NOMO-1 treated with dmso at 0.1 percent for 144 hours (cell line): ENCODE measurements around the gene TPTE2.
"Not testable (repeated sequence)": the region's sequence is repeated elsewhere in the genome, so short reads cannot be mapped to it uniquely, and the experiment has no call there.

Source experiments
- DNase-seq: peaks from one replicate; lab custom pipeline; 2025; ENCODE audit not compliant: unreplicated experiment; lab: John Stamatoyannopoulos, UW

TPTE2 gene

DNA sequence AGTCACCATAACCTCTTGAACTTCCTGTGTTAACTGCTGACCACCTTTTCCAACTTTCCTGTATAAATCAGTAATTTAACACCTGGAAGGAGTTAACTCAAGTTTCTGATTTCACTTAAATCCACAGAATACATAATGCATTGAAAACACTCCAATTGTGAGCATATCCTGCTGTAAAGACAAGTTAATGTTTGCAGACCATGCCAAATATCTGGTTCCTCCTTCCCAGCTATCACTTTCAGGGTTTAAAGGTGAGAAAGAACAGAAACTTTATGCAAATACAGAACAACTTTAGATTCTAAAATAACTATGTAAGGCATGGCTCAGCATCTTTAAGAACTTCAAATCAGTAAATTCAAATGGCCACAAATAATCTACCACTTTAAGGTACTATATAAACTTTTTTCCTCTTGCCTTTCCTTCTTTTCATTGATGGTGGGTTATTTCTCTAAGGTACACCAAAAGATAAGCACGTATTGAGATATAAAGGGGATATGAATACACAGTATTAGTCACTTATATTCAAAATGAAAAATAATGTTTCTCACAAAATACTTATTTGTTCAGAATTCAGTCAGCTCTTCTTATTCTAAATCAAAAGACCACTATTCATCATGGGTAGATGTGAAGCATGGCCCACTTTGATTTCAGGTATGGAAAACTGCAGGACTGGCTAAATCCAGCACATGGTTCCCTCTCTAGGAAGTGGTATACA lies 6.6 kb upstream of the TPTE2 start:
- no peak for DNase-seq

DNA sequence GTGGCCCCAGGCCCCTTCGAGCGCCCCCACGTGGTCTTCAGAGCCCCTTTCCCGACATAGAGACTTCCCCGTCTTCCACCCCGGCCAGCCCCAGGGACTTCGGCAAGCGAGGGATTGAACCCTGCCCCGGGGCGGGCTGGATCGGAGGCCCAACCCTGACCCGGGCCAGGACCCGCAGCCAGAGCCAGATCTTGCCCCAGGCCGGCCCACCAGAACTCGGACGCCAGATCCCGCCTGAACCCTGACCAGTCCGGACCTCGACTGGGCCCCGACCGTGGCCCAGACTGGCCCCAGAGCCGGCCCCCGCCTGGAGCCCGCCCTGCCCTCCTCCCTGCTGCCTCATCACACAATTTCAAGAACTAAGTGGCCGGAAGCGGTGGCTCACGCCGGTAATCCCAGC lies 253 bp upstream of the TPTE2 start:
- no peak for DNase-seq

DNA sequence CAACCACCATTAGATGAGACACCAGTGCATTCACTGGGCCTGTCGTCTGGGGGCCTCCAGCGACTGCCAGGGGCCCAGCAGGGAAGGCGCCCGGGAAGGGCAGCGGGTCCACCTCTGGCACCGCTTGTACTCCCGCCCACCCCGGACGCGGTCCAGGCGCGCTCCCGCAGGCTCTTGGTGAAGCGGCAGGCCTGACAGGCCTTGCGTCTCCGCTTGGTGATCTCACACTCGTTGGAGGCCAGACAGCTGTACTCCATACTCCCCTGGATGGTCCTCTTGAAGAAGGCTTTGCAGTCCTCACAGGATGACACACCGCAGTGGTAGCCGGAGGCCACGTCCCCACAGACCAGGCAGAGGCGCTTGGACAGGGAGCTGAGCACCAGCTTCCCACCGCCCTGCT lies 660 bp downstream of the TPTE2 start:
- not testable (repeated sequence) for DNase-seq

GRCh38 chr13:19559739-19560138 lies 1.6 kb downstream of the TPTE2 start:
- not testable (repeated sequence) for DNase-seq

GRCh38 chr13:19557287-19557686 lies 4.0 kb downstream of the TPTE2 start:
- DNase-seq: not testable (repeated sequence)

DNA sequence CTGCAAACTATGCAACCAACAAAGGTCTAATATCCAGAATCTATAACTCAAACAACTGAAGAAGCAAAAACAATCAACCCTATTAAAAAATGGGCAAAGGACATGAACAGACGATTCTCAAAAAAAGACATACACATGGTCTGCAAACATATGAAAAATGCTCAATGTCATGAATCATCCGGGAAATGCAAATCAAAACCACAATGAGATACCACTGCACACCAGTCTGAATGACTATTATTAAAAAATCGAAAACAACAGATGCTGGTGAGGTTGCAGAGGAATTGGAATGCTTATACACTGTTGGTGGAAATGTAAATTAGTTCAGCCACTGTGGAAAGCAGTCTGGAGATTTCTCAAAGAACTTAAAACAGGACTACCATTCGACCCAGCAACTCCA lies 12.1 kb downstream of the TPTE2 start:
- DNase-seq: not testable (repeated sequence)

GRCh38 chr13:19525634-19526033 lies 35.7 kb downstream of the TPTE2 start:
- peak; percentile 1 for DNase-seq

DNA sequence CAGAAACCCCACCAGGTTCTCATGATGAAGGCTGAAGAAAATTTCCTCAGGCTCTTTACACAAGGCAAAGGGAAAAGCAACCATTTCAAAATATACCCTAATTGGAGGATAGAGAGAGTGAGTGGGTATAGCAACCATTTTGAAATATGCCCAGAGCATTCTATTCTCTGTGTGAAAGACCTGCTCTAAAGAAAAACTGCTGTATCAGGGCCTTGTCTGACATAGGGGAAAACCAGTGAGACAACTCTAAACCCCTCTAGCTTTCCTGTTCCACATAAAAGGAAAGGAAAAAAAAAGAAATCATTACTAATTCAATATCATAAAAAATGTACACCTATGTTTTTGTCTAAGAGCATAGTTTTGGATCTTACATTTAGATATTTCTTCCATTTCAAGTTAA lies 42.3 kb downstream of the TPTE2 start:
- DNase-seq: no peak

GRCh38 chr13:19507623-19508022 lies 53.7 kb downstream of the TPTE2 start:
- DNase-seq: peak; percentile 8

- not testable (repeated sequence) for DNase-seq
Observed at GRCh38 chr13:19460126-19460525, 101.2 kb downstream of the TPTE2 start.

DNA sequence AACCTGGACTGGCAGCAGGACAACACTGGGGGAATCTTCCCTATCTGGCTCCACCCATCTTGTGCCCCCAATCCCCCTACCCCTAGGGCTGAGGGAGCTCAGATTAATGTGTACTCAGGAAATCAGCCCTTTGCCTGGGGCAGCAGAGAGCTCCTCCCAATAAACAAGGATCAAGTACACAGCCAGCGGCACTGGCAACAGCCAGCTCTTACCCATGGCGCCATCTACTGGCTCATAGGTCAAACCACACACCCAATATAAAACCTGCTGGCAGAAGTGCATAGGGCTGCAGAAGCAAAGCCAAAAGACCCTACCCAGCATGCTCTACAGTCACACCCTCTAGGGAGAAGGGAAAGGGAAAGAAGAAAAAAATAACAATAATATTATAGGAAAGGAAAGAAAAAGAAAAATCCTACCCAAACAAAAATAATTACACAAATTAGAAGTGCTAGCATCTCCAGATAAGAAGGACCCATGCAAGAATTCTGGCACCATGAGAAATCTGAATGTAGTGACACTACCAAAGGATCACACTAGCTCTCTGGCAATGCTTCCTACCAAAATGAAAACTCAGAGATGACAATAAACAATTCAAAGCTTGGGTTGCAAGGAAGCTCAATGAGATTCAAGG lies 122.2 kb downstream of the TPTE2 start:
- DNase-seq: not testable (repeated sequence)

DNA sequence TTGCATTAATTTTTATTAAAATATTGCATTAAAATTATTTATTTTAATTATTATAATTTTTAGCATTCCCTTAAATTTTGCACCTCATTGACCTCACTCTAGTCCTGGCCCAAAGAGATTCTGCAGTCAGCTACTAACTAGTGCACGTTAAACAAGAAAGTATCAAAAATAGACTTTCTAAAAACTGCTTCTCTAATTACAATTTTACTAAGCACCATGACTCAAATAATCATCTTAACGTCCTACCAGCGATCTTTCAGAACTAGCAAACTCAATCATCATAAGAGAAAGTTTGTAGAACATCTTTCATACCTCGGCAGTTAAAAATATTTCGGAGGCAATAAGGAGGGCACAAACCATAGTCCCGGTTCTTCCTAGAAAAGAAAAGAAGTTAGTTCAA lies 123.6 kb downstream of the TPTE2 start:
- DNase-seq: not testable (repeated sequence)

DNA sequence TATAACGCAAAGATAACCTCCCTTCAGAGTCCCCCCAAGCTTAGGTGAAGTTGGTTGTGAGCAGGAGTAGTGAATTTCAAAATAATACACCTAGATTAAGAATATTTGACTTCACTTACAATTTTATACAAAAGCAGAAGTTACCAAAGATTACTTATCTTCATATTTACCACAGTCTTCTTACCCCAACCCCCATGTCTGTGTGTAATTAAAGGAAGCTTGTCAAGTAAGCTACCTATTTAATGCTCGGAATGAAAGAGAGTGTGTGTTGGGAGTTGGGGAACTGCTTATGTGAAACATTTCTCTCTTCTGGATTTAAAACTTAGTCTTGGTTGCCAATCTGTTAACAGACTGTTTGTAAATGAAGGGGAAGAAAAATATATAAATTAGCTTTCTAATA lies 139.1 kb downstream of the TPTE2 start:
- DNase-seq: peak; percentile 2

DNA sequence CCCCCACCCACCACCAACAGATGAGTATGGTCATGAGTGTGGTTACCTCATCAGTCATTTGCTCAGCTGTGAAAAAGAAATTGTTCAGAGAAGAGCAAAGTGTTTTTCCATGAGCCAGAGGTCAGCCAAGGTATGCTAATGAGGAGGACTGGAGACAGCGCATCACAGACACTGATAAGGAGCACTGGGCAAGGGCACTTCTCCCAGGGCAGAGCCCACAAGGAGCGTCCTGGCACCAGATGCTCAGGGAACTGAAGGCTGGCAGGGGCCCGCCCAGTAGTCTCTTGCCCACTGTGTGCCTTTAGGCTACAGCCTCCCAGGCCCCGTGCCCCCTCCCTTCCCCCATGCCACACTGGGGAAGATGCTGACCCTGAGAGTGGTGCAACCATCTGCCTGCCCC lies 148.8 kb downstream of the TPTE2 start:
- DNase-seq: not testable (repeated sequence)

GRCh38 chr13:19382746-19383511 lies 178.4 kb downstream of the TPTE2 start:
- not testable (repeated sequence) for DNase-seq

- no peak for DNase-seq
Observed at GRCh38 chr13:19382111-19382510, 179.2 kb downstream of the TPTE2 start.
